NCI-H345 treated with DMSO at 0.1 percent for 48 hours (cell line): ENCODE measurements around the gene POLE.

Experiments used
- DNase-seq: peaks from one replicate; lab custom pipeline; 2025; ENCODE audit not compliant: unreplicated experiment; lab: John Stamatoyannopoulos, UW

Gene POLE

DNA sequence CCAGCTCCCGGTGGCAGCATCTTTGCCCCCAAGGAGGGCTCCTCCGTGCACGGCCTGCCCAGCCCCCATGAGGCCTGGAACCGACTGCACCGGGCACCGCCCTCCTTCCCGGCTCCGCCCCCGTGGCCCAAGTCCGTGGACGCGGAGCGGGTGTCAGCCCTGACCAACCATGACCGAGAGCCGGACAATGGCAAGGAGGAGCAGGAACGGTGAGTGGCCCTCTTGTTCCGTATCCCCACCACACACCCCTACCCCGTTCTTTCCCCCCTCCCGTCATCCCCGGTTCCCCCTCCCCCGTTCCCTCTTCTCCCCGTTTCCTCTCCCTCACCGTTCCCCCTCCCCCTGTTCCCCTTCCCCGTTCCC, 105.1 kb downstream of the POLE start:
- DNase-seq = no peak

DNA sequence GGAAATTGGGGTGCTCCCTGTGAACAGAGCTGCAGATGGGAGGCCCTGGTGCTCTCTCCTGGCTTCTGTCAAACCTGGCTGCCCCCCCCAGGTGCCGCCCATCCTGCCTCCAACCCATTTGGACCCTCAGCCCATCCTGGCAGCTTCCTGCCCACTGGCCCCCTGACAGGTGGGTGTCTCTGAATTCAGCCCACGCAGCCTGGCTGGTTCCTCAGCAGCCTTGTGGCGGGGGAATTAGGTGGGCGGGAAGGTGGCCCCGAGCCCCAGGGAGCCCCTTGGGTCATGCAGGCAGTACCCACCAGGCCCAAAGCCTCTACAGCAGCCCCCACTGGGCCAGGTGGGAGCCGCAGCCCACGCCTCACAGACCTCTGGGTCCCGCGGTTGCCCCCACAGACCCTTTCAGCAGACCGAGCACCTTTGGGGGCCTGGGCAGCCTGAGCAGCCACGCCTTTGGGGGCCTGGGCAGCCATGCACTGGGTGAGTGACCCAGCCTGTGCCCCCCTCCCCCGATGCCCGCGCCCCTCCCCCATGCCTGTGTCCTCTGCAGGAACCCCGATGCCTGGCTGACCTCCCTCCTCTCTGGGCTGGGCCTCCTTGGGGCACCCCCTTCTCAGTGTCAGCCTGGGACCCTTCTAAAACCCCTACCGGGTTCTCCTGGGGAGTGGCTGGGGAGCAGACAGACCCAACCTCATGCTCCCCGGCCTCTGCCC, 105.6 kb downstream of the POLE start:
- DNase-seq = no peak

DNA sequence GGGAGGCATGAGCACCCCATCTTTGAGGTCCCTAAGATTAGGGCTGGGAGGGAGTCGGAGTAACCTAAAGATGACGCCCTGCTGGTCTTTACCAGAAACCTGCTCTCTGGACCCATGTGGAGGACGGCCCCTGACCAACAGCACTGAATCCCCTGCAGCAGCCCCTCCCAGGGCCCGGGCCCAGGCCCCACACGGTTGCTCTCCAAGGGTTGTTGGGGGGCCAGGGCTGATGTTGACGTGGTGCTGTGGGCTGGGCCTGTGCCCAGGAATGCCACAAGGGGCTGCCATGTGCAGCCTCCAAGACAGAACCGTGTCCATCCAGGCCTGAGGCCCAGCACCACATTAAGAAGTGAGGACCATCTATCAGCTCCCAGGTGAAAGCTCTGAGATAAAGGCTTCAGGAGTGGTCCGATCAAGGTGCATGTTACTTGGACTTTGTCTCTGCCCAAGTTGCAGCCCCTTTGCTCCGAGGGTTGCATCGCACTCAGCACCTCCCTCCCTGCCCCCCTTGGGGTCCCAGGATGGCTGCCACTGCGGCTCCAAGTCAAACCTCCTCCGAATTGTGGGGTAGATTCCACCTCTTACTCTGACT, 106.3 kb downstream of the POLE start:
- no peak for DNase-seq

DNA sequence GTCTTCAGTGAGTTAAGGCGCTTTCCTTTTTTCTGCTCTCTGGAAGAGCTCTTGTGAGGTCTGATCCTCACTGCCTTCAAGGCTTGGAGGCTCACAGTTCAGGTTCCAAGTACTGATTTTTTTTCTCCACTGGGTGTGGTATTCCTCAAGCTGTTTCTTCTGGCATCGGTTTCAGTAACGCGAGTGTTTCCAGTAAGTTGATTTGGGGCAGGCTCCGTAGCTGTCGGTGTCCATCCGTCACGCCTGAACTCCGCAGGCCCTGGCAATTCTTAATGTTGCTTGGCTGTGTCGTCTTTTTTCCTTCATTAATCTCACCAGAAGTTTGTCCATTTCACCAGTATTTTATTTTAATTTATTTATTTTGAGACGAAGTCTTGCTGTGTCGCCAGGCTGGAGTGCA, 107.4 kb downstream of the POLE start:
- DNase-seq = no peak

DNA sequence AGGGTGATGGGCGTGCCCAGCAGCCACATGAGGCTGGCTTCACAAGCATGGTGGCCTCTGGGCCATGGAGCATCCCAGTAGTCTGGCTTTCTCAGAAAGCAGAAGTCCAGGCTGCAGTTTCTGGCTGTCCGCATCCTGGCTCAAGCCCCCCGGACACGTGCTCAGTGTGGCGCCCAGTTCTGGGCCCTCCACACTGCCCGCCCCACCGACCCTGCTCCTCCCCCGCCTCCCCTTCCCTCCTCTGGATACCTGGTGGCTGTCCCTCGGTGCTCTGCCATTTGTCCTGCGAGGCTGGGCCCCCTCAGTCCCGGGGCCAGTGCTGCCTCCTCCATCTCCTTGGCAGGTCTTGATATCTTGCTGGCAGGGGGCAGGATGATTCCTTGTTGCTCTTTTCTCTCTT, 108.3 kb downstream of the POLE start:
- no peak for DNase-seq

DNA sequence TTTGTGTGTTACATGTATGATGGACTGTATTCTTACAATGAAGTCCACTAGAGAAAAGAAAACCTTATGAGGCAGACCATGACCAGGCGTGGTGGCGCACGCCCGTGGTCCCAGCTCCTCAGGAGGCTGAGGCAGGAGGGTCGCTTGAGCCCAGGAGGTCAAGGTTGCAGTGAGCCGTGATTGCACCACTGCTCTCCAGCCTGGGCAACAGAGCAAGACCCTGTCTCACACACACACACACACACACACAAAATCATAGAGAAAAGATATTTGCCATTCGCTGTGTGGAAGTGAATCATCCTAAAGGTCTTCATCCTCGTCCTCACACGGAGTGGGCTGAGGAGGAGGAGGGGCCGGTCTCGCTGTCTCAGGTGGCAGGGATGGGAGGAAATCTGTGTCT, 109.0 kb downstream of the POLE start:
- DNase-seq = no peak

DNA sequence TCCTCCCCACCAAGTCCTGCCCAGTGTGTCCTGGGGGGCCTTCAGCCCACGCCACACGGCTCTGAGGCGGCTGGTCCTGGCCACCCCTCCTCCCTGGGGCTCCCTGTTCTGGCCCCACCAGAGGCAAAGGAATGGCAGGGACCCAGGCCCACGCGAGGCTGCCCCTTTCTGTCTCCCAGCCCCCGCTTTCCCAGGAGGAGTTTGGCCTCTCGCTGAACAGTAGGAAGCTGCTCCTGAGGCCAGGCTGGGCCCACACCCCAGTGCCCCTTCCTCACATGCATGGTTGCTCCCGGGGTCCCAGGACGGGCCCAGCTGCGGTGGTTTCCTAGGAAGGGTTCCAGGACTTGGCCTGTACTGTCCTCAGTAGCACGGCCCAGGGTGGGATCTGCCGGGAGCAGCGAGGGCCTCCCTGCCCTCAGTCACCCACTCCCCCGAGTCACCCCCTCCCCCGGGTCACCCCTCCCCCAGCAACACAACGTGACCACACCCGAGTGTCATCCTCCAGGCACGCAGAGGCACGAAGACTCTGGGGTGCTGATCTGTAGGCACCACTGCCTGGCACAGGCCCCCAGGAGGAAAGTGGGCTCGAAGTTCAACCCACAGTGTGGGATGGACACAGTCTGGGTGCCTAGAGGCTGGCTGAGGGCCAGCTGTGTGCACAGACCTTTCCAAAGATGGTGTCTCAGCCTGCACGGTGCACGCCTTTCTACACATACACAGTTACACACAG, 109.8 kb downstream of the POLE start:
- DNase-seq = no peak

DNA sequence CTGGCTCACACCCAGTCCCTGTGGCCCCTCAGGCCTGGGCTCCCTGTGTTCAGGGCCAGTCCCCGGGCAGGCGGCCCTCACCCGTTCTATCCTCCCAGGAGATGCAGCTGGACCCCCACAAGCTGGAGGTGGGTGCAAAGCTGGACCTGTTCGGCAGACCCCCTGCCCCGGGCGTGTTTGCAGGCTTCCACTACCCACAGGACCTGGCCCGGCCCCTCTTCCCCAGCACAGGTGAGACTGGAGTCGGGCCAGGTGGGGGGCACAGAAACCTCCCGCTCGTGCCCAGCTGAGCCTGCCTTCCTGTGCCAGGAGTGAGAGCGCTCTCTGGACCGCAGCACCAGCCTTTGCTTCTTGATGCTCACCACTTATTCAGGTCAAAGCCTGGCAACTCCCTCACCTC, 110.4 kb downstream of the POLE start:
- DNase-seq = no peak

DNA sequence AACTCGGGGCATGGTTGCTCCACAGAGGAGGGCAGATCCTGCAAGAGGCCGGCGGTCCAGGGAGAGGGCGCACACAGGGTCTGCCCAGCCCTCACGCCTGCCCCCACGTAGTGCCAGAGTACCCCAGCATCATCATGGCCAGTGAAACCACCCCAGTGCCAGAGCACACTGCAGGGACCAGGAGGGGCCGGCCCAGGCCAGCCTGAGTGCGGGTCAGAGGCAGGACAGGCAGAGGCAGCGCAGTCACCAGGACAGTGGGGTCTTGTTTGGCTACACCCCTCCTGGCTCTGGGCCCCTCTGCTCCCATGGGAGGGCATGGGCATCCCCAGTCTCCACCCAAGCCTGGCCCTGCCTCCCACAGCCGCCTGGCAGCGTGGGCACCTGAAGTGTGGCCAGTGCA, 111.5 kb downstream of the POLE start:
- no peak for DNase-seq

DNA sequence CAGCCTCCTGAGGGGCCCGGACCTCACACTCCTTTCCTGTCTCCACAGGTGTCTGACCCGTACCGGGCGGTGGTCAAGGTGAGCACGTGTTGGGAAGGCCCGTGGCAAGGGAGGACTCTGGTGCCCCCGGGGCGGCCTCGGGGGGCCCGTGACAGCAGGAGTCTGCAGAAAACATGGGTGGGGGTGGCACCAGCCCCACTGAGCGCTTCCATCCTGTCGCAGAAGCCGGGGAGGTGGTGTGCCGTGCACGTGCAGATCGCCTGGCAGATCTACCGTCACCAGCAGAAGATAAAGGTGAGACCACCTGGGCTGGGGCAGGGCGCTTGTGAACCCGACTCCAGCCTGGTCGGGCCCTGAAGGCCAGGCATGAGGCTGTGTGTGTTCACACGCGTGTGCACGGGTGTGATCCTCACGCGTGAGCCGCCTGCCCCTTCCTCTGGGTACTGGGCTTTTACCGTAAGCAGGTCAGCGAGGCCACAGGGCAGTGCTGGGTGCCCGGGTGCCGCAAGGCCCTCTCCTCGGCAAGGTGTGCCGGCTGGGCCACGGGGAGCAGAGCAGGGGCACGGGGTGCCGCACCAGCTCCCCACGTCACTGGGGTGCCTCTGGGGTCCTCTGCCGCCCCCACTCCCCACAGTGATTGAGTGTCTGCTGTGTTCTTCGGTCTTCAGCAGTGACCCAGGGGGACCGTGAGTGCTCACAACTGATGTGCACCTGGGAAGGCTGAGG, 112.7 kb downstream of the POLE start:
- DNase-seq = no peak
